Measurements from ENCODE around the gene C9orf152.

Gene C9orf152

DNA sequence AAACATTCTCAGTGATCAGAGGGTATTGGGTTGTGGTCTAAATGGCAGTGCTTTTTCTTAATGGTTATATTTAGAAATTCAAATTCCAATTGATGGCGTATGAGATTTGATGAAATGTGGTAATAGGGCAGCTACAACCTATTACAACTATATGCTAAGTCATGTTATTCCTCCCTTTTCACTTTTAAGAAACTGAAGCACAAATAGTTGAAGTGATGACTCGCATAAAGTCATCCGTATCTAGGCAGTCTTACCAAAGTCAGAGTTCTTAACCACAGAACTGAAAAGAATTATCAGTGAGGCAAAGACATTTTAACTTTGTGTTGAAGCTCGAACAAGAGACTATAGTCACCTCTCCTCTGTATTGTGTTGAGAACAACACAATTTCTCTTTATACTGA, 28.2 kb downstream of the C9orf152 start:
- no peak for DNase-seq

DNA sequence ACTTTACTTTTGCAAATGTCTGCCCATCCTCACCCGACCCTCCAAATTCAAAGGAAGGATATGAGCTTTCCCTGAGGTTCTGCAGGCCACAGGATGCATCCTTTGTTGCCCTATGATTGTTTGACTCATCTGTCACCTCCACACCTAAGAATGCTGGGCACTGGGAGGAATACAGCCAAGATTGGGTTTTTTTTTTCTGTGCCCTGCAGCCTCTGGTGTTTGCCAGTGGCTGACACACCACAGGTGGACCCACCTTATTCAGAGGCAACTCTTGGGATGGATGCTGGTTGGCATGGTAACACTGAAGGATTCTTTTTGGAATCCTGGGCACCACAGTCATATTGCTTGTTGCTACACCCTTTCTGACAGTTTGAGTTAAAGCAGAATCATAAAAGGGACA, 29.7 kb downstream of the C9orf152 start:
- DNase-seq, result no peak

DNA sequence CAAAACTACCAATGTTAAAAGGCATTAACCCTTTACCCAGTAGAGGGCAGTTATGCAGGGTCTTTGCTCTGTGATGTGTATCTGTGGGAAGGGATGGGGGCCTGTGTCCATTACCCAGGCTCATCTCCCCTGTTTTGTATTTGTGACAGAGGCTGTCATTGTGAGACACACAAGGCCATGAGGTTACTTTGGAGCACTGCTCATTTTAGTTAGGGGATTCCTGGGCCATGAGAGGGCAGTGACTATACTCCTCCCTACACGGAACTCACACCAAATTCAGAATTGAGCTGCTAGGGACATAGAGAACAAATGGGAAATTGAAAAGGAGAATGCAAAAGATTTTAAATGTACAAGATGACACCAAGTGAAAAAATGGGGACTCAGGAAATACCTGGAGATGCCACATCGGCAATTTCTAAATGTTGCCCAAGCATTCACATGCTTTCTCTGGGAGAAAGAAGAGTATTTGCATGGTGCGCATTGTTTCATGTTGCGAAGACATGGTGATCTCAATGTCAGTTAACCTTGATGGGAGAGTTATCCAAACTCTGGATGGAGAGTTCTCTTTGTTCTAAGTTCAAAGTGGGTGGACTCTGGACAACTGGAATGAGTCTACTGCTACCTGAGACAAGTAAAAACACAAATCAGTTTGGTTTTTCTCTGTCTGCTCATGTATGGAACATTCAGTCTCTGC, 32.5 kb downstream of the C9orf152 start:
- DNase-seq, result no peak

DNA sequence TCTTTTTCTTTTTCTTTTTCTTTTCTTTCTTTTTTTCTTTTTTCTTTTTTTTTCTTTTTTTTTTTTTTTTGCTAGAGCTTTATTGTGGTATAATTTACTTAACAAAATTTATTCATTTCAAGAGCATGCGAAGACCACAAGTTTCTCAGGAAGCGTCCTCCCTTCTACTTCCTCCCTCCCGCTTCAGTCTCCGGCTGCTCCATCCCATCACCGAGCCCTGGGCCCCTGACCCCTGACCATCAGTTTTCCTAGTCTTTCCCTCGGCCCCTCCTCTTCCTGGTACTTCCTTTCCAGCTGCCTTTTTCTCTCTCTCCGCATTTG, 34.7 kb downstream of the C9orf152 start:
- DNase-seq, result peak; percentile 44

DNA sequence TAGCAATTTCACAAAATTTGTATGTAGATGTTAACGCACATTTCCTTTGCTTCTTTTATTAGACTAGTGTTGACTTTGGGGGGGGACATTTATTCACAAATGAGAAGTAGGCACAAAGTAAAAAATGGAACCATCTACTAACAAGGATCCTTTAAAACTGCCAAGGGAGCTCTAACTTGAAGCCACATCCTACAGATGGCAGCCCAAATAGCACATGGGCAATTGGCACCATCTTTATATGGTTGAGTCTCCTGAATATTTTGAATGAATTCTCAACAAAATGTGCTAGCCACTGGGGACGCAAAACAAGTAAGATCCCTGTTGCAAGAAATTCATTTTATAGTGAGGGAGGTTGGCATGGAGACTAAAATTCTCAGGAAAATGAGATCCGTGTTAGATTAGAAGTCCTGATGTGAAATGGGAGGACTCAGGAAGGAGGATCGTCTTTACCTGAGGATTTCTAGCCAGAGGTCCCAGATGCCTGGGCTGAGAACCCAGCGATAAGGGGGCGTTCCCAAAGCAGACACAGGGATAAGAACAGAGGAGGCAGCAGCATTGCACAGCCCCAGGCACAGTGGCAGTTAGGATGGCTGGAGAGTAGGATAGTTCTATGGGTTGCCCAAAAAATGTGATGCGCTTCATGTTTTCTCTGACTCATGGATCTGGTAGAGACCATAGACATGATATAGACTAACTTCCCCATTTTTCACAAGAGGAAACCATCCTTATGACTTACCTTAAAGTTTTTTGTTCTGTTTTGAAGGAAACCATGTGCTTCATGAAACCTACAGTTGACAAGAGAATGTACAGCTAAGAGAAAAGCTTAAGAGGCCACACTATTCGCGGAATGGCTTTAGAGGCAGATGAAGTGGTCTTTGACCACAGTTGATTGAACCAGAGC, 37.4 kb downstream of the C9orf152 start:
- no peak for DNase-seq

DNA sequence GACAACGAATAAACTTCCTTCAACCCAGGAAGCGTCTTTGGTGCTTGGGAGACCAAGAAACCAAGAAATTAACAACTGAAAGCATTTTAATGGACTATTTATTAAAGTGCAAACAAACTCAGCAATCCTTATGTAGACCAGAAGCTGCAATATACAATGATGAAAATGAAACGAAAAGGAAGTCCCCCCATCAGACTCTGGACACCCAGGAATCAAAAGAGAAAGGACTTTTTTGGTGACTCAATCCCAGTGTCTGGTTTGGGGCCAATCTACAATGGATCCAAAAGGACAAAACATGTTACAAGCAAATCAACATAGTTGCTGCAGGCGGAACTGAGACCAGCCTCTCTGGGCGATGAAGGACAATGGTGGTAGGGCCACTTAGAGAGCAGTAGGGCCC, 39.5 kb downstream of the C9orf152 start:
- DNase-seq, result no peak

DNA sequence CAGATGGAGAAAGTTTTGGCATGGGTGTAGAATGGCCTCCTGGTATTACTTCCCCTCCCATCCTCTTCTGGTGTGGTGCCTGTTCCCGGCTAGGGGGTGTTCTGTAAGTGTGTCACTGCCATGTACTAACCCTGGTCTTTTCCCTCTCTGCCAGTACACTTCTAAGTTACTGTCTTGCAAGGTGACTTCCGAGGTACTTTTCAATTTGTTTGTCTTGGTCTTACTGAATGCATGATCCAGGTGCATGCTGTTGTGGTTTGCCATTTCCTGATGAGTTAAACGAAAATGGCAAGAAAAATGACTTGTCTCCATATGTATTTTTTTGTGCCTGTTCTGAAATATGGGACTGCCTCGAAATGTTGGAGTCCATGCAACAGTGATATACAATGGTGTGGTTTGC, 46.0 kb downstream of the C9orf152 start:
- no peak for DNase-seq

DNA sequence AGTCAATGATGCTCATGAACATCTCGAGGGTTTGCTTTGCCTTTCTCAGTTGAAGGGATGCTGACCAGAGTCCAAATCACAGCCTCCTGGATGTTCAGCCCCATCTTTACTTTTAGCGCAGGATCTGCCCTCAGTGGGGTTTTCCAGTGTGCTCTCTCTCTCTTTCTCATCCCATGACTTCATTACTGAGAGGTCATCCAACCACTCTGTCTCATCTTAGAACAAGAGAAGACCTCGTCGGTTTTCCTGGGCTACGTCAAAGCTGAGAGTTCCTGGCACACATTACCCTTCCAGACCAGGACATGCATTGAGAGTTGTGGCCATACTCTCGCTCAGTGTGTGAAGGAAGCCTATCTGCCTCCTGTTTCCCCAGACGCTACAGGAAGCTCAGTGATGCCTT, 47.3 kb downstream of the C9orf152 start:
- no peak for DNase-seq

DNA sequence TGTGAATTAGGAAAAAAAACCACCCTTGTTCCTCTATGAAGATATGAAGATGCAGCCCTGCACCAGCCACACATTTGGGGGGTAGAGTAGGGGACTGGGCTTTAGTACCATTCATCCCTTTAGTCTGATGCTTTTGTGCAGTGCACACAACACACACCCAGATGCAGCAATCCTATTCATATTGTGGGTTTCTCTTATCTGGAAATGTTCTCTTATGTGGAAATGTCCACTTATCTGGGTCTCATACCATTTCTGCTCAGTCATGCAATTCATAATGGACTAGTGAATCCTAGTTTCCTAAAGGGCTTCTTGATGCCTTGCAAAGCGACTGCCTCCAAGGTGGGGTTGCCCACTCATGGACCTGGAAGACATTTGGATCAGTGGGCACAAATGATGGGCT, 47.8 kb downstream of the C9orf152 start:
- no peak for DNase-seq

DNA sequence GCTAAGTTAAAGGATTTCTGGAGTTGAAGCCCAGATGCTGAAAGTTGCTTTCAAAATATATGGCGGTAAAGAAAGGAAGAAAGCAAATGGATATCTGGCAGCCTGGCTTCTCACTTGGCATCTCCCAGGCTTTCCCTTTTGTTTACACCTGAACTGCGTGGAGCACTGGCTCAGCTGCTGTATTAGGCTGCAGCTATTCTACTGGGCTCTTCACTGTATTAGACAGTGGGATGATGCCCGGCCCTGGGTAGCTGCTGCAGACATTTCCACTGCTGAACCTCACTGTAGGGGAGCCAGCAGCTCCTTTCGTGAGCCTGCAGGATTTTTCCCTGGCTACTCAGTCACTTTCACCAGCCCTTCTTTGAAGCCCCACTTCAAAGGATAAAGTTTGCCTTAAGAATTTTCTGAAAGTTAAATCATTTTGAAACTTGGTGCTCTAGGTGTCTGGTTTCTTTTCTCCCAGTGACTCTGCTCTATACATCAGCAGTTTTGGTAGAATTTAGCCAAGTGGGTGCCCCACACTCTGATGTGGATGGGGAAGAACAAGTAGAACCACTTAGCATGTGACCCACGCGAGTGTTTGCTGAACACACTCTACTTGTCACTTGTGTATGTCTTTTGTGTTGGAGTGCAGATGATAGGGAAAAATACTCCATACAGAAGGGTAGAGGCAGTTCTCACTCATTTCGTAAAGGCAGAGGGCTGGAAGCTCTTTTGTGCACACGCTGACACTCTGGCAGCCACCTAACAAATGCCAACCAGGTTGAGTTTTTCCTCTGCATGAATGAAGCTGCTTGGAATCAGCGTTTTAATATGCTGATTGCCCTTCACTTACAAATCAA, 49.9 kb downstream of the C9orf152 start:
- no peak for DNase-seq

DNA sequence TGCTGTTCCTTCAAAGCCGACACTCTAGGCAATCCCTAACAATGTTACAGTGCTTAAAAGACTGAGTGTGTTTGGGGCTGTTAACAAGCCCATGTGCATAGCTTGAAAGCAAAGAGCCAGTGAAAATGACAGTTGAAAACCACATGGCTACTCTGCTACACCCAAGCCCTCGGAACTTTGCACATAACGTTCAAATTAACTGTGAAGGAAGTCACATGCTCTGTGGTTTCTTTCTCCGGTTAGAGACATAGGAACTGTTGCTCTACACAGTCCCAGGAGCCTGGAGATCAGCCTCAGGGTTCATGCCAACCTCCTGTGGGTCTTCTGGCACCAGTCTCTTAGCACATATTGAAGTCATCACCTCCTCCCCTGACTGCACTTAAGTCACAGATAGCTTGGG, 51.1 kb downstream of the C9orf152 start:
- DNase-seq, result peak; percentile 61

DNA sequence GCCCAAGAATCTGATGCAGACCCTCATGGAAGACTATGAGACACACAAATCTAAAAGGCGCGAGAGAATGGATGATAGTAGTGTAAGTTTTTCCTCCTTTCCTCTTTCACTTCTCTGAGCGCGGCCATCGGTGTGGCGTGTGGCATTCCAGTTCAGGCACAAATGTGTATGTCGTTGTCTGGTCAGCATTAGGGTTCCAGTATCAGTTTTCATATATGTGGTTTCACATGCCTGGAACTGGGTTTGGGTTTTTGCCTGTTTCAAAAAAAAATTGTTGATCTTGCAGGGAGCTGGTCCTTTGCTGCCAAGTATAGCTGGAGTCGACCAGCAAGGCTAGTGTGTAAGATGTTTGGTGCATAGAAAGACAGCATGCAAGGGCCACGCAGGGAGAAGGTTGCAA, 51.5 kb downstream of the C9orf152 start:
- no peak for DNase-seq

DNA sequence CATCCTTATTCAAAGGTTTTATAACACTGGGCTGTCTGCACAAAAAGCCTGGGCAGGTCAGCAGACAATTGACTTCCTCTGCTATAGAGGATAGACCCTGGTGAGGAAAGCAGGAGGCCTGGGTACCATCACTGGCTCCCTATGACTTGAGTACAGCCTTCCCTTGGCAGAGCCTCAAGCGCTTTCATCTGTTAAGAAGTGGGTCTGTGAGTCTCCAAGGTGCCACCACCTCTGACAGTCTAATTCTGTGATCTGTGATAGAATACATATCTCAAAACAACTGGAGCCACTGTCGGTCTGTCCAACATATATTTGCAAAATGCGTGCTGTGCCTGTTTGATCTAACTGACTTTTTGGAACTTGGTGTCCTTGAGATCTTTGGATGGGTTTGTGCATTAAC, 52.2 kb downstream of the C9orf152 start:
- DNase-seq, result no peak

DNA sequence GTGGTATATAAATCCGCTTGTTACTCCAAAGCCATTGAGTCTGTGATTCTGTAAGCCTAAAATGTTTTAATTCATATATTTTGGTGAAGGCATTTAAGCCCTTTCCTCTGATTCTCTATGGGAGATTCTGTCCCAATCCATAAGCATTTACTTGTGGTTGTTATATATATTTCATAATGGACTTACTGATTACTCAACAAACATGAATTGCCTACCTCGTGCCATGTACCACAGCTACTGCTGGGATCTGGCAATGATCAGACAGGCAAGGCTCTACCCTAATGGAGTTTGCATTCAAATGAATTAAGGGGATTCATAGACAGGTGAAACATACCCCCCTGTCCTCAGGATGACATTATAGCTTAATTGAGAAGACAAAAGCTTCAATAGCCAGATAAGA, 54.5 kb downstream of the C9orf152 start:
- no peak for DNase-seq

DNA sequence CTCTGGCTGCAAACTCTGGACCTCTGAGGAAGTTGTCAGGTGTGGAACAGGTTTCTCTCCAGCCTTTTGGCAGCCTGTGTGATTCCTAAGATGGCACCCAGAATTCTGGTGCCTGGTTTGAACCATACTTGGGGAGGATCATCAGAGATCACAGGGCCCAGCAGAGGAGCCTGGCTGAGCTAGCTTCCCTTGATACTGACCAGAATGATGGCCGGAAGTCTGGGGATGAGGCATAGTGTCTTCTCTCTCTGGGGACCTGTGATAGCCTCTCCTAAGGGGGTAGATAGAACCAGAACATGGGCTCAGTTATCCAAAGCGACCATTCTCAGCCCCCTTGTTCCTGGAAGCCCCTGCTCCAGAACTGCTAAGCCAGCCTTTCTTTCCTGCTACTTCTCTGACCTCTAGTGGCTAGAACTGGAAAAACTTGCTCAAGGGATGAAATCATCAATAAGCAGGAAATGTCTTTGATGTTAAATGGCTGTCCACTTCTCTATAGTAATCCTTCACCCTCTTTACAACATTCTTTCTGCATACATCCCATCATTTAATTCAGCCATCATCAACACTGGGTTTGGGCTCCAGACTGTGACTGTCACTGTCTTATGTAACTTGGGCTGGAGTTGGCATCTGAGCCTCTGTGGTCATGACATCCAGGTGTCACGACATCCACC, 55.1 kb downstream of the C9orf152 start:
- DNase-seq, result peak; percentile 92
